HG03064 (cell line): ENCODE data around the gene CD200R1.
A peak's percentile ranks its signal among the peaks of the same experiment; 100 is the strongest.

ENCODE experiments used
- ATAC-seq: cut with Tn5 transposase; IDR thresholded peaks from one replicate; pipeline ENCODE4 v1.9.1; 2021; ENCODE audit warnings: low read depth; ENCODE audit not compliant: unreplicated experiment

The CD200R1 gene

GRCh38 chr3:112974894-112975293 is at the start of gene CD200R1:
CD200R1 (minus strand) TSS chr3:112975103; CDS start chr3:112974857, 246 bp downstream.
- ATAC-seq = no peak

GRCh38 chr3:113021471-113021870 is 46.6 kb upstream of the CD200R1 start:
- ATAC-seq = no peak

- peak; percentile 90 for ATAC-seq
These were observed 44.6 kb upstream of the CD200R1 start for GRCh38 chr3:113019182-113020137.

- ATAC-seq = no peak
These were observed 43.8 kb upstream of the CD200R1 start for GRCh38 chr3:113018536-113019181.

- ATAC-seq = no peak
These were observed 38.7 kb upstream of the CD200R1 start for GRCh38 chr3:113013593-113013992.

GRCh38 chr3:113008117-113008516 is 33.2 kb upstream of the CD200R1 start:
- ATAC-seq = no peak

GRCh38 chr3:113006359-113007056 is 31.6 kb upstream of the CD200R1 start:
- ATAC-seq = no peak

GRCh38 chr3:113005611-113006010 is 30.7 kb upstream of the CD200R1 start:
- ATAC-seq = no peak

- no peak for ATAC-seq
These were observed 27.8 kb upstream of the CD200R1 start for GRCh38 chr3:113002679-113003078.

- no peak for ATAC-seq
These were observed 27.1 kb upstream of the CD200R1 start for GRCh38 chr3:113002037-113002436.

GRCh38 chr3:113000691-113001090 is 25.8 kb upstream of the CD200R1 start:
- no peak for ATAC-seq

- no peak for ATAC-seq
These were observed 20.9 kb upstream of the CD200R1 start for GRCh38 chr3:112995800-112996199.

- ATAC-seq = peak; percentile 94
These were observed 16.0 kb upstream of the CD200R1 start, which contains the start of gene GTPBP8 for GRCh38 chr3:112990672-112991602. GTPBP8 (plus strand) TSS chr3:112990984; CDS start chr3:112991000, 16 bp downstream.

- no peak for ATAC-seq
These were observed 12.9 kb upstream of the CD200R1 start for GRCh38 chr3:112987710-112988334.

- ATAC-seq = no peak
These were observed 9.6 kb upstream of the CD200R1 start for GRCh38 chr3:112984485-112984884.

- ATAC-seq = no peak
These were observed 7.8 kb upstream of the CD200R1 start for GRCh38 chr3:112982710-112983109.

- ATAC-seq = no peak
These were observed 5.2 kb upstream of the CD200R1 start for GRCh38 chr3:112980080-112980479.

- no peak for ATAC-seq
These were observed 4.4 kb upstream of the CD200R1 start for GRCh38 chr3:112979244-112979832.

GRCh38 chr3:112976953-112977352 is 2.0 kb upstream of the CD200R1 start:
- no peak for ATAC-seq
